NCI-H2107 (cell line): Measurements from ENCODE around the gene TMEM115.

Experiments used
- DNase-seq: peaks from one replicate; lab custom pipeline; 2025; lab: John Stamatoyannopoulos, UW

Gene TMEM115, protein sequence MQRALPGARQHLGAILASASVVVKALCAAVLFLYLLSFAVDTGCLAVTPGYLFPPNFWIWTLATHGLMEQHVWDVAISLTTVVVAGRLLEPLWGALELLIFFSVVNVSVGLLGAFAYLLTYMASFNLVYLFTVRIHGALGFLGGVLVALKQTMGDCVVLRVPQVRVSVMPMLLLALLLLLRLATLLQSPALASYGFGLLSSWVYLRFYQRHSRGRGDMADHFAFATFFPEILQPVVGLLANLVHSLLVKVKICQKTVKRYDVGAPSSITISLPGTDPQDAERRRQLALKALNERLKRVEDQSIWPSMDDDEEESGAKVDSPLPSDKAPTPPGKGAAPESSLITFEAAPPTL

DNA sequence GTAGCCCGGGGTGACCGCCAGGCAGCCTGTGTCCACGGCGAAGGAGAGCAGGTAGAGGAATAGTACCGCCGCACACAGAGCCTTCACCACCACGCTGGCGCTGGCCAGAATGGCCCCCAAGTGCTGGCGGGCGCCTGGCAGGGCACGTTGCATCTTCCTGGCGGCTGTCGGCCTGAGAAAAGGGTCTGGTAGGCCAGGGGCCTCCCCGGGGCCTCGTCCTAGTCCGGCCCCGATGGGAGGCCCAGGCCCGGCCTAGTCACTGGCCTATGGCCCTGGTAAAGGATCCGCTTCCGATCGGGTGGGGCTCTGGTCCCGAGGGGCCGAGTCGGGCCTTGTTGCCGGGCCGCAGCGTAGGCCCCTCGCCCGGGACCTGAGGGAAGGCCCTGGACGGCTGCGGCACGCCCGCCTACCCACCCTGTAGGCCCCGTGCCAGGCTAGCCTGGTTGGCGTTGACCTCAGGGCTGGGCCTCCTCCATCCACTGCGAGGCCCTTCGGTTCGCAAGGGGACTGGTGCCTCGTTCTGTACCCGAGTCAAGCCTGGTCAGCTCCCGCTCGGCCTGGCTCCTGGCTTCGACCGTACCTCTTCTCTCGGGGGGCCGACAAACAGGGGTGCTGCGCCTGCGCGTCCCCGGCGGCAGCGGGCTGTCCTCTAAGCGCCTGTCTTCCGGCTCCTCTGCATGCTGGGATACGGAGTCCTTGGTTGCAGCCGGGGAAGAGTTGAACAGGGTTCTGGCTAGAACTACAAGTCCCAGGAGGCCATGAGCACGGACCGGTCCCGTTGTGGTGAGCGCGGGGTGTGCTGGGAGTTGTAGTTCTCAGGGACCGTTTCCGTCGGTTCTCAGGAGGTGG lies at the start of gene TMEM115:
TSS of gene TMEM115 (minus strand) at position 611 of the 849 bp plus-strand sequence. CDS start at position 153, 458 bp downstream.
- peak; percentile 84 for DNase-seq

DNA sequence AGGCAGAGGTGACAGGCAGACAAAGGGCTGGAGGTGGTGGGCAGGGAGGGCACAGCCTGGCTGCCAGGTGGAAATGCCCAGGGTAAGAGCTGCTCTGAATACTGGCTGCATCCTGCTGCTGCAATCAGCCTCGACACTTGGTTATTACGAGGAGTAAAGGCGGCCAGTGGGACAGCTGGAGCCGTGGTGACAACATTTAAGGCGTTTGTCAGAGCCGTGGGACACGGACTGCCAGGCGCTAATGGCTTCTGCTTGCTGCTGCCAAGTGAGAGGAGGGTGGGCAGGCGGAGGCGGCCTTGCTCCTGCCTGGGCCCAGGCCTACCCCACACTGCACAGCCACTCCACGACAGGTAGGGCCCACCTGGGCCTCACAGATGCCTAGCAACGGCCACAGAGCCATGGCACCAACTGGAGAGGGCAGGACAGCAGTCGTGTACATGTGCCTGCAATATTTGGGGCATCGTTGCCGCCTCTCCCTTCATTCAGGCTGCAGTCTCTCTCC lies 49.2 kb upstream of the TMEM115 start:
- no peak for DNase-seq

DNA sequence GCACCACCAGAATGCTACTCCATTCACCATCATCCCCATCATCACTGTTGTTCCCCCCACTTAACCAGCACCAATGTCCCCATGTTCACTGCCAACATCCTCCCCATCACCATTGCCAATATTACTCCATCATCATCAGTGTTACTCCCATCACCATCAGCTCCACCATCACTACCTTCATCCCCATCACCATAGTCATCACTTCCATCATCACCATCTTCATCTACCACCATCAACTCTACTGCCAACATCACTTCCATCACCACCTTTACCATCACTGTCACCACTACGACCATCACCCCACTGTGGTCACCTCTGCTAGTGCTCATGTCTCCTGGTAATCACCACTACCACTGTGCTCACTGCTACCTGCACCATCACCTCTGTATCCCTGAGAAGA lies 47.2 kb upstream of the TMEM115 start:
- DNase-seq: no peak

DNA sequence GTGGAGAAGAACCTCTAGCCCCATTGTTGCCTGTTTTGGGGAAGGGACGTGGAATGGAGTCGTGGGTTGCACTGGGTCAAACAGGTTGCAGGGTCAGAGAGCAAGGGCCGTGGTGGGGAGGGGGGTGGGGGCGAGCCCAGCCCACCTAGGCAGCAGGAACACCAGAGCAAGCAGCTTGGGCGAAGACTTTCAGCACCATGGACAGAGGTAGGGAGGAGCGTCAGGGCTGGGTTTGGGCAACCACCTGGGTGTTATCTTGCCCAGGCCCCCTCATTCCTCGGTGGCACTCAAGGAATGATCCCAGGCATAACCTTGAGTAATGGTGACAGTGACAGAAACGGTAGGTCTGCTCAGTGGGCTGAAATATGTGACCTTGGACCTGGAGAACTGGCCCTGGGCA lies 45.9 kb upstream of the TMEM115 start:
- DNase-seq: no peak

DNA sequence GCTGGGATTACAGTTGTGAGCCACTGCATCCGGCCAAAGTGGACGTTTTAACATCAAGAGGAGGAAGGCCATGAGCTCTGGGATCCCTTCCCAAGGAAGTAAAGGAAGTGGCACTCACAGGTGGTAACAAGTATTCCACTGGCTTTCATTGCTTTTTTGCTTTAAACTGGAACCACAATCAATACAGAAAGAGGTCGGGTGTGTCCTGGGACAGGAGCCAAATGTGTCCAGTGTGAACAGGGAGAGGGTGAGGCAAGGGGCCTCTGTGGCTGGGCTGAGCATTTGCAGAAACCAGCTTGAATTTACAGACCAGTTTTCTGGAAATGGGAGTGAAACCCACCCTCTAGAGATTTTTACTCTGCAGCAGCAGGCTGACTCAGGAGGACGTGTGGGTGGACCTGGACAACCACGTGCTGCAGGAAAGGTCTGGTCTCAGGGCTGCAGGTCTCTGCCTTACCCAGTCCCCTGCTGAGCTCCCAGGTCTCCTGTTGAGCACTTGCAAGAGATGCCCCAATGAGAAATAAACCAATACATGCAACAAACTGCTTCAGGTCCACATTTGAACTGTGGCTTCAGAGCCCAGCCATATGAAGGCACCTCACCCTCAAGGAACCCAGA lies 42.8 kb upstream of the TMEM115 start:
- no peak for DNase-seq

DNA sequence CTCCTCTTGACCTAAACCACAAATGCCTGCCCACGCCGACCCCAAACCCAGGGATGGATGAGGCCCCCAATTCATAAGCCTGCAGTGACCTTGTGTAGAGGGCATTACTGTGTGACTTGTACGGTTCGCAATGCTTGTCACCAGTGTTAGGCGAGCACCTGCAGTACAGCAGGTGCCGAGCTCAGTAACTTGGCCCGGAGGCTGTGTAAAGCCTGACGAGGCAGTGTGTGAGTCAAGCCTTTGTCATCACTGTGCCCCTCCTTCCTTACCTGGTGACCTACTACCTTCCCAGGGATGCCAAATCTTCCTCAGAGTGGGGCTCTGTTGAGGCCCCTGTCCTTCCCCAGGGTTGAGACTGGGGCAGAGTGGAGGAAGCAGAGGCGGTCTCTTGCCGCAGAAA lies 37.2 kb upstream of the TMEM115 start:
- DNase-seq: no peak

DNA sequence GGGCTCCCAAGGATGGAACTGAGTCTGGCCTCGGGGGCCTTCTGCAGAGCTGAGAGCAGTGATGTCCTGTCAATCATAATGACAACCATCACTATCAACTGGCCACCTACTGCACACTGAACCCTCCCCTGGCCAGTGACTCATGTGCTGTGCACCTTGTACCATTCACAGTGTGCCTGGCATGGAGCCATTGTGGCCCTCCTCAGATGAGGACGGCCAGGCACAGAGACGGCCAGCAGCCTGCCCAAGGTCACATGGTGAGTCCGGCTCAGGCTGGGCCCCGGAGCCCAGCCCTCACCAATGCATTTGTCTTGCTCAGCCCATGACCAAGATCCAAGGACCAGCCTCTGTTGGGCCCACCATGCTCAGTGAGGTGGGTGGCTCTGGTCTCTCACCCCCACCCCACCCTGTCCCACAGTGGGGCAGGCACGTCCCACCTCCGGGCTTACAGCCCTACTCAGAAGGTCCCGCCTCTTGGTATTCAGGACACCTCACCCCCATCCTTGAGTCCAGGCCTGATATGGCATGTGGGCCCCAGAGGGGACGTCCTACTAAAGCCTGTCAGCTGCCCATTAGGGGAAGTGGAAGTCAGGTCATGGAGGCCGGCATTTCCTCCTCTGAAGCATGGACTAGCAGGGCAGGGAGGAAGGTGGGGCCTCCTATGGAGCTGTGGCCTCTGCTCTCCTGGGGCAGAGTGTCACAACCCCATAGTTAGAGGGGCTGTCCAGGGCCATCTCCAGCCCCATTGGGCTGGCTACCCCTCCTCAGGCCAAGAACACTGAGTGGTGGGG lies 35.9 kb upstream of the TMEM115 start:
- DNase-seq: no peak

DNA sequence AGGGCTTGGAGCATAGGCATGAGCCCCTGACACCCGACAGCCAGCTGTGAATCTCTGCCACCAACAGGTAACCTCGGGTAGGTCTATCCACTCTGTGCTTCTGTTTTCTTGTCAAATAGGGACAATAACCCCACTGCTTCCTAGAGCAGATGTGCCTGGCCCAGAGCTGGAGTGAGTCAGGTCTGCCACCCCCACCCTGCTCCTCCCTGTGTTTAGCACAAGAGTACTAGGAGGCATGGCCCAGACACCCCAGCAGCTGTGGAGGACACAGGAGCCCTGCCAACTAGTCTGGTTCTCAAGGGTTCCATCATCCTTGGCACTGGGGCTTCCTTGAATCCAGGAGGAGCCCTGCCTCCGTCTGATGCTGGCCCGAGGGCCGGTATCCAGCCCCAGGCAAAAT lies 33.7 kb upstream of the TMEM115 start:
- DNase-seq: no peak

DNA sequence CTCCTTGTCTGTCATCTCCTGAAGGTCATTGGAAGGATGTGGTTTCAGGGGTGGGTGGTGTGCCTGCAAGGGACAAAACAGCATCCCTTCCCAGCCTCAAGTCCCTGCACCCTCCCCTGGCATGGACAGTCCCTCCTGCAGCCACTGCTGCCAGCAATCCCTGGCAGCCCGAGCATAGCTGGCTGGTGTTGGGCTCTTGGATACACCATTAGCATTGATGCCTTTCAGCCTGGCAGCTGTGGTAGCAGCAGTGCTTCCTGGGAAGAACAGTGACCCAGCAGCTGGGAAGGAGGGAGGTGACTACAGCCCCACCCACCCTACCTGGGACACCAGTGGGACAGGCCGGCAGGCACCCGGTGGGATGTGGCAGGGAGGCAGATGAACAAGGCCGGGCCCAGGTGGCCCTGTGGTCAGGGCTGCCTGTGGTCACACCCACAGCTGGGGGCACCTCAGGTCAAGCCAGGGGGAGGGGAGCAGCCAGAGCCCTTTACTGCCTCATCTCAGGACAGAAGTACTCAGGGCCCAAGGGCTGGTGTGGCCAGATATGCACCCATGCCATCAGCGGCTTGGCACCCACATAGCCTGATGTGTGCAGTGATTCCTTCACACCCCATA lies 32.9 kb upstream of the TMEM115 start:
- DNase-seq: no peak

DNA sequence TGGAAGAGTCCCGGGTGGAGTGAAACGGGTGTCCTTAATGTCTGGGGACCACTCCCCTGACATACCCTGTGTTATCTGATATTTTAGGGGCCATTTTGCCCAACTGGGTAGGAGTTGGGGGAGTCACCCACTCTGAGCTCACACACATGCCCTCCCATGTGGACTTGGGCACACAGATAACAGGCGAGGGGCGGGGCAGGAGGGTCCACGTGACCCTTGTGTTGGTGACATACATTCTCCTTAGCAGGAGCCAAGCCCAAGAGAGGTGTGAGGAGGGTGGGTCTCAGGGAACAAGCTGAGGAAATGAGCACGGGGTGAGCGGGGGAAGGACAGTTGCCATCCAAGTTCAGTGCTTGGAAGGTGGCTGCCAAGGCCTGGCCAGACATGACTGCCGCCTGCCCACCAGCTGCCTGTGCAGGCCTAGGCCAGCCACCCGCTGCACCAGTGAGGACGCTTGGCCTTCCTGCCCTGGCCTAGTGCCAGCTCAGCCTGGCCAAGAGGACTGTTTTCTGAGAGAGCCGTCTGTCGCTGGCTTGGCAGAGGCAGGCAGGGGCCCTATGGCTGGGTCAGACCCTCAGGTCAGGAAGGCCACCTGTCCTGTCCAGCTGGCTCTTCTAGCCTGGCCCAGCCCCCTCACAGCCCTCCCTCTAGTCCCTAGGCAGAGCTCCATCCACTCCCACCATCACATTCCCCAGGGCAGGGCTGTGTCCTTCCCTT lies 31.3 kb upstream of the TMEM115 start:
- DNase-seq: no peak

DNA sequence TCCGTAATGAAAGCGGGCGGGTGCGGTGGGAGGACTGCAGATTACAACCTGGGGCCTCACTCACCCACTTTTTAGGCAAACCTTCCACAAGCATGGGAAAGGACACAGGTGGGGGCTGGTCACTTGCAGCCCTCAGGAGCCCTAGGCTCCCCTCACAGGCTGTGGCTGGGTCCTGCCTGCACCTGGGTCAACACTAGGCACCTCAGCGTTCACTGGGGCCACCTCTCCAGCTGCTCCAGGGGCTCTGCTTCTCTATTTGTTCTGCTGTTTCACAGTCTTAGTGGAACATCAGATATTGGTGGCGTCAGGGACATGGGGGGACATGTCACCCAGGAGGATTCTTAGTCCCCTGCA lies 30.1 kb upstream of the TMEM115 start:
- no peak for DNase-seq

DNA sequence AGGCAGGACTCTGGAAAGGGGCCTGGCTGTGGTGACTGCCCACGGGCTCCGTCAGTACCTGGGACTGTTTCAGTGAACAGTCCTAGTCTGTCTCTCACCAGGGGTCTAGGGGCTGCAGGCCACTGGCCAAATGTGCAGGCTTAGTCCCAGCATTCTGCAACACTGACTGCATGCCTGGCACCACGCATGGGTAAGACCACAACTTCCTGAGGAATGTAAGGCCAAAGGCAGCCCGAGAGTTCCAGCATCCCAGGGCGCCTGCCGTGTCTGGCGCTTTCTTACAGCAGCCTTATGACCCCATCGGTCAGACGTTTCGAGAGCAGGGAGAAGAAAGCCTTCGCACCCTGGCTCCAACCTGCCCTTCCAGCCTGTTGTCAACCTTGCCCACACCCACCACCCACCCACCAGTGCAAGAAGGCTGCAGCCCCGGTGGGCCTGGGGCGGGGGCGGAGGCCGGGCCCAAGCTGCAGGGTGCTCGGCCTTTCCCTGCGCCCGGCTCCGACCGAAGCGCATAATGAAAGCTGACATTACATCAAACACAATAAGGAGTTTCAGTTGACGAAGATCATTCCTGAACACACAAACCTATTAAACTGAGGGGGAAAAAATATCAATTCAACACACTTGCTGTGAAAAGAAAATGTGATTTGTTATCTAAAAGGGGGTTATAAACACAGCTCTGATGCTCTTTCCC lies 29.5 kb upstream of the TMEM115 start:
- DNase-seq: no peak

DNA sequence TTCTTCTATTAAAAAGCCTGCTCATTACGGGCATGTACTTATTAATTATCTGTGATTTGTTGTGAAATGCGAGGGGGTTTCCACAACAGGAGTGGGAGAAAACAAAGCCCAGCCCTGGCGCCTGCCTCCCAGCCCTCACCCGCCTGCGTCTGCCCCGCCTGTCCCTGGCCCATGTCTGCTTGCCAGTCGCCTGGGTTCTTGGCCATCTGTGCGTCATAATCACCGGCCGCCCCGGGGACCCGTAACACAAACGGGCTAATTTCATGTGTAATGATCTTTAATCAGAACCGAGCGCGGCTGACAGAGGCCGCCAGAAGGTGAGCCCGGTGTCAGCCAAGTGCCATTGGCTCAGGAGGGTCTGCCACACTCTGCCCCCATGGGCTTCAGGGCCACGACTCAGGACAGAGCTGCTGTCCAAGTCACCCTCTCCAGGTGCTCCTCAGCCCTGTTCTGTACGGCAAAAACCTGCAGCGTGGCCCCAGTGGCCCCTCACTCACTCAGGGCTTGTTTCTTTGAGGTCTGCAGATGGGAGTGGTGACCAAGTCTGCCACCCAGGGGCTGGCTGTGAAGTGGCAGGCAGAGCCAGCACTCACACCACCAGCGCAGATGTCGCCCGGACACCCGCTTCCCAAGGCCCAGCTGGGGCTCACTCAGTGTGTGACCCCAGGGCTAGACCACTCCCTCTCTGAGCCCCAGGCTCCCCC lies 28.8 kb upstream of the TMEM115 start:
- DNase-seq: no peak

DNA sequence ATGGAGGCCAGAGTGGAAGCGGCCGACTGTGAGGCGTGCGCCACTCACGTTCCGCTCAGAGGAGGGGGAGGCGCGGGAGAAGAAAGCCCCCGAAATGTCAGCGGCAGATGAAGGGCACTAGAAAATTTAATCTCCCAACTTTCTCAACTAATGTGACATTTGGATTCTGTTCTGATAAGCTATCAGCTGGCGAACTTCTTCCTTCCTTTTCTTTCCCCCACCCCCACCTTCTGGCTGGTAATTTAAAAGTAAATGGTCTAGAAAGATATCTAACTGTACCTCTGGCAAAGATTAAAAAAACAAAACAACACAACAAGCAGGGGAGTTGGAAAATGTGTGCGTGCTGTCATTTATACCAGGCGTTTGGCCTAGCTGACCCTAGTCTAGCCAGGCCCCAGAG lies 26.4 kb upstream of the TMEM115 start:
- DNase-seq: no peak

DNA sequence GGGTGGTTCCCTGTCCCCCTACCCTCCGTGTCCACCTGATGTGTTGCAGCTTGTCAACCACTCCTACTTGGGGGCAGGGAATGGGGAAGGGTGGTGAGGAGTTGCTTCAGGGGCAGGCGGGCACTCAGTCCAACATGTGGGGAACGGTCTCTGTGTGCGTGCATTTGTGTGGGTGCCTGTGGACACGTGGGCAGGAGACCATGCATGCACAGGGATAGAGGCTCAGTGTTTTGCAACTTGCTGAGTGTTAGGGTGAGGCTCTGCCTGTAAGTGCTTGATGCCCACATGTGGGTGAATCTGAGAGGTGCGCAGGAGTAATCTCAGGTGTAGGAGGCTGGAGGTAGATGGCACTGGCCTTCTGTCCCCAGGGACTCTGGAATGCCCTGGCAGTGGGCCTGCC lies 24.4 kb upstream of the TMEM115 start:
- DNase-seq: no peak

DNA sequence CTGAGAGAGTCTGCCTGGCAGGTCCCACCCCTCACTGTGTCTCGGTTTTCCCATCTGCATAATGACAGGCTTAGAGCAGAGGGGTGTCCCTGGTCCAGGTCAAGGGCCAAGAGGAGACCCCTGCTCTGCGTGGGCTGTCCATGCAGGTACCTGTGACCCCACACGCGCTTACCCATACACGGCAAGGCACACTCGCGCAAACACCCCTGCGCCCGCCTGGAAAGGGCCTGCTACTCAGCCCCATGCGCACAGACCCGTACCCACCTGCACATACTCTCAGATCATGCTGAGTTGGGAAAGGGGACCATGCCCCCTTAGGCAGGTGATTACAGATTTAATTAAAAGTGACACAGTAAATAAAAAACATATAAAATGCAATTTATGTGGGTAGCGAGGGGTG lies 23.4 kb upstream of the TMEM115 start:
- DNase-seq: no peak

DNA sequence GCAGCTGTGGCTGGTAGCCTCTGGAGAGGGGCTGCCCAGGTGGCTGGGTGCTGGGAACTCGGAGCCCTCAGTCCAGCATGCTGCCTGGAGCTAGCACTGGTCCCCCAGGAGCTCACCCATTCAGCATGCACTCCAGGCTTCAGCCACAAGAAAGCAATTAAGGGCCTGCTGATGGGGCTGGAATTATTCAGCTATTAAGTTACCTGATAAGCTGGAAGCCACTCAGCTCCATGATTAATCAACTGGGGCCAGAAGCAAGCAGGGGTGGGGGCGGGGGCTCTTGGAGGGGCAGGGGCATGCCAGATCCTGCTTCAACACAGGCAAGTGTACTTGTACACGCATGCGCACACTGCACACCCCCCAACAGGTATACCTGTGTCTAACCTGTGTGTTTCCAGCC lies 22.1 kb upstream of the TMEM115 start:
- DNase-seq: peak; percentile 63

DNA sequence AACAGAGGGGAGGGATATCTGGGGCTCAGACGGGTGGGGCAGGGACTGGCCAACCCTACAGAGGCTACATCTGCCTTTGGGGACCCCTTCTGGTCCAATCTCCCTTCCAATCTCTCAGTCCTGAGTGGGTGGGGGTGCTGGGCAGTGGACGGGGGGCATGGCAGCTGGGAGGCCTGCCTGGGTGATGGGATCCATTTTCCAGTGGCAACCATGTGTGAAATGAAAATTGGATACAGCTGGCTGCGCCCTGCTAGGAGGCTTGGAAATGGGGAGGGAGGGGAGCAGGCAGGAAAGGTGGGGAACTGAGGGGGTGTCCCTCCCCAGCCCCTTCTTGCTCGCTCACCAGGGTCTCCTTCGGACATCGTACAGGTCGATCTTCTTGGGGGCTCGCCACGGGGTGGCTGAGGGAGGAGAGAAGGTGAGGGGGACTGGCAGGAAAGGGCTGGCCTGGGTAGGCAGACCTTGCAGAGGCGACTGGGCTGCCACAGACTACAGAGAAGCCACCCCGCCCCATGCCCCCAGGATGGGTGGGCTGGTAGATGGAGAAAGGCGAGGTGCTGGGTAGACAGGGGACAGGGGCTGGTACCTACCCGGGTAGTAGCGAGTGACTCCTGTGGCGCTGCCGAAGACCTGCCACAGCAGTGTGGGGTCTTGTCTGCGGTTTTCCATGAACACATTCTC lies 21.2 kb upstream of the TMEM115 start:
- DNase-seq: no peak

DNA sequence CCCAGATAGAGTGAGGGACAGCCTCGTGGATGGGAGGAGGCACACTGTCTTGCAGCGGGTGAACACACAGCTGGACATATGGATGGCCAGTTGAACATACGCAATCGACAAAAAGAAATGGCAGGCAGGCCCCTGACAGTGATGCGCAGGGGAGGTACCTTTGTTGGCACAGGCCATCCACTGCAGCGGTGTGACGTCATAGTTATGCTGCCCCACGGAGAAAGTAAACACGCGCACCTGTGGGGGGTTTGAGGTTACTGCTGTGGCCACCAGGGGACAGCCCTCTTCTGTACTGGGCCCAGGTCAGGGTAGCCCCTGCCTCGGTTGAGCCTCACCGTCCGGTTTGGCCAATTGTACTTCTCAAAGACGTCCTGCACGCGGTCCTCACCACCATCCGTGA lies 19.4 kb upstream of the TMEM115 start:
- no peak for DNase-seq
